Osteocyte (in vitro differentiated cells): ENCODE measurements around the gene PSMD14. TPM values are rescaled to one million over a fixed set of nuclear protein-coding genes. Genes with fewer than 3 reads are reported as not detected.

Source experiments
- DNase-seq: peaks from one replicate; pipeline ENCODE4 v3.0.0; 2021; ENCODE audit warnings: mixed read lengths; ENCODE audit not compliant: unreplicated experiment; ENCODE audit errors: extremely low spot score
- H3K27ac Mint-ChIP-seq: one replicate; pipeline ENCODE4 v1.8.0; 2021; ENCODE audit warnings: mild to moderate bottlenecking, mixed read lengths; ENCODE audit not compliant: unreplicated experiment
- H3K27me3 Mint-ChIP-seq: one replicate; pipeline ENCODE4 v1.8.0; 2021; ENCODE audit warnings: mixed read lengths; ENCODE audit not compliant: unreplicated experiment
- H3K36me3 Mint-ChIP-seq: one replicate; pipeline ENCODE4 v1.8.0; 2021; ENCODE audit warnings: mixed read lengths; ENCODE audit not compliant: unreplicated experiment
- H3K4me1 Mint-ChIP-seq: one replicate; pipeline ENCODE4 v1.8.0; 2021; ENCODE audit warnings: mixed read lengths; ENCODE audit not compliant: unreplicated experiment
- H3K4me3 Mint-ChIP-seq: one replicate; pipeline ENCODE4 v1.8.0; 2021; ENCODE audit warnings: mild to moderate bottlenecking, moderate library complexity, mixed read lengths; ENCODE audit not compliant: unreplicated experiment
- H3K9me3 Mint-ChIP-seq: one replicate; pipeline ENCODE4 v1.8.0; 2021; ENCODE audit warnings: mixed read lengths; ENCODE audit not compliant: unreplicated experiment
- total RNA-seq: library from RNA; stranded (reverse); gene quantifications from 2 replicates; pipeline ENCODE4 v1.2.1, GENCODE V29; 2021
- TF ChIP-seq, protein P1 (sequence below): fragments of 200-600 bp; sonication (generic); IDR thresholded peaks from 2 replicates; pipeline ENCODE4 v1.5.0; 2021; ENCODE audit warnings: antibody characterized with exemption, mild to moderate bottlenecking, moderate library complexity

PSMD14 gene
- total RNA-seq, 1 donor from 2014 or later = 38.7 TPM

DNA sequence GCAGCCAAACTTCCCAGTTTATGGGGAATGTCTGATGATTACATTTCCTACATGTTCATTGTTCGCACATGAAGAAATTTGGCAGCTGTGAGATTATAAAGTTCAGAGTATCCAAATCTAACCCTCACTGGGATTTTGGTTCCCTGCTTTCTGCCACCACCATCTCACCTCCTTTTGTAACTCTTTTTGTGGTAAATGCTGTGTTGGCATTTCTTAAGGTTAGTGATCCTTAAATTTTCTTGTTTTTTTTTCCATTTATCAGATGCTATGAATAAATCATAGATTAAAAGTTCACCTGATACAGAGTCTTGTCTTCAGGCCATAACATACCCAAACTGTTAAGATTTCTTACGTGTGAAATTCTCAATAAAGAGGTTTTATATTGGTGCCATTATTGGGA lies 99.4 kb downstream of the PSMD14 start:
- Mint-ChIP-seq H3K27ac (no peak overlapping the region), H3K36me3 (peaks cover 18% of the 10 kb centered on the region), H3K4me1 (peaks cover 4% of the 10 kb centered on the region), H3K4me3 (no peak overlapping the region), H3K9me3 (no peaks in the 10 kb centered on the region), H3K27me3 (no peaks in the 10 kb centered on the region)
- DNase-seq = no peak
- TF ChIP-seq, protein P1, sequence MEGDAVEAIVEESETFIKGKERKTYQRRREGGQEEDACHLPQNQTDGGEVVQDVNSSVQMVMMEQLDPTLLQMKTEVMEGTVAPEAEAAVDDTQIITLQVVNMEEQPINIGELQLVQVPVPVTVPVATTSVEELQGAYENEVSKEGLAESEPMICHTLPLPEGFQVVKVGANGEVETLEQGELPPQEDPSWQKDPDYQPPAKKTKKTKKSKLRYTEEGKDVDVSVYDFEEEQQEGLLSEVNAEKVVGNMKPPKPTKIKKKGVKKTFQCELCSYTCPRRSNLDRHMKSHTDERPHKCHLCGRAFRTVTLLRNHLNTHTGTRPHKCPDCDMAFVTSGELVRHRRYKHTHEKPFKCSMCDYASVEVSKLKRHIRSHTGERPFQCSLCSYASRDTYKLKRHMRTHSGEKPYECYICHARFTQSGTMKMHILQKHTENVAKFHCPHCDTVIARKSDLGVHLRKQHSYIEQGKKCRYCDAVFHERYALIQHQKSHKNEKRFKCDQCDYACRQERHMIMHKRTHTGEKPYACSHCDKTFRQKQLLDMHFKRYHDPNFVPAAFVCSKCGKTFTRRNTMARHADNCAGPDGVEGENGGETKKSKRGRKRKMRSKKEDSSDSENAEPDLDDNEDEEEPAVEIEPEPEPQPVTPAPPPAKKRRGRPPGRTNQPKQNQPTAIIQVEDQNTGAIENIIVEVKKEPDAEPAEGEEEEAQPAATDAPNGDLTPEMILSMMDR = no peak

DNA sequence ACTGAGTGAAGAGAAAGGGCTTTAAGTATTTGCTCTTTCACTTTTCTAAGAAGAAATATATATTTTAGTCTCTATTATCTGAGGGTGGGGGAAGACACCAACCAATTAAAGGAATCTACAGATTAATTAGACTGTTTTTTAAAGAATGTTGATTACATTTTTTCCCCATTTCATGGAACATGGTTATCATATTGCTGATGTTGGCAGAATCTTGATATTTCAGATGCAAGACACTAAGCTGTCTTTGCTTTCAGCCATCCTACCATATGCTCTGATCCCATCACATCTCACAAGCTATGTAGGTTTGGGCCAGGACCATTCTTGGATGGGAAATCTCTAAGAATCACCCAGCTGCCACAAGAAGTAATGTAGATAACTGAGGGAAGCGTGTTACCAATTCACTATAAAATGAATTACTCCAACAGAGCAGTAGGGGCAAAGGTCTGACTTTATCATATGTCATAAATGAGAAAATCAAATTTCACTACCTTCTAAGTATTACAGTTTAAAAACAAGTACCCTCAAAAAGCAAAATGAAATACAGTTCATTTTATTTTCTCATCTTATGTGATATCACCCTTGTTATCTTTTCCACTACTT lies 101.2 kb downstream of the PSMD14 start:
- Mint-ChIP-seq H3K4me3 (no peak overlapping the region), H3K27me3 (no peaks in the 10 kb centered on the region), H3K4me1 (peaks cover 9% of the 10 kb centered on the region), H3K9me3 (no peaks in the 10 kb centered on the region), H3K27ac (no peak overlapping the region), H3K36me3 (peaks cover 12% of the 10 kb centered on the region)
- TF ChIP-seq, protein P1 = no peak
- DNase-seq = no peak

DNA sequence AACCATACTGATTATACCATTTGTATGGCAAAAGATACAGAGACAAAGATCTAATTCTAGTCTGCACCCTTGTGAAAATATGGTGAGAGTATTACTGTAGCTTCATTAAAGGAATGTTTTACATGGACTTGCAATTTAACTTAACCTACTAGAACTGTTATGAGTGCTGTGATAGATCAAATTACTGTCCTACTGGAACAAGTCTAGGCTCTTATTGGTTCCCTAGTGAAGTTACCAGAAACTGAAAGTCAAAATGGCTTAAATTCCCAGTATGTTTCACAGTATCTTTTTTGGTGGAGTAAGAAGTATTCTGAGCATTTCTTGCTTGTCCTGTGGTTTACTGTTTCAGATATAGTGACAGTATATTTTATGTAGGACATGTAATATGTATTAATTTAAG lies 104.1 kb downstream of the PSMD14 start:
- no peak for DNase-seq
- TF ChIP-seq, protein P1 = no peak
- Mint-ChIP-seq H3K36me3 (peaks cover 13% of the 10 kb centered on the region), H3K27ac (no peak overlapping the region), H3K4me1 (peaks cover 32% of the 10 kb centered on the region), H3K9me3 (no peaks in the 10 kb centered on the region), H3K4me3 (no peak overlapping the region), H3K27me3 (peaks cover 26% of the 10 kb centered on the region)

DNA sequence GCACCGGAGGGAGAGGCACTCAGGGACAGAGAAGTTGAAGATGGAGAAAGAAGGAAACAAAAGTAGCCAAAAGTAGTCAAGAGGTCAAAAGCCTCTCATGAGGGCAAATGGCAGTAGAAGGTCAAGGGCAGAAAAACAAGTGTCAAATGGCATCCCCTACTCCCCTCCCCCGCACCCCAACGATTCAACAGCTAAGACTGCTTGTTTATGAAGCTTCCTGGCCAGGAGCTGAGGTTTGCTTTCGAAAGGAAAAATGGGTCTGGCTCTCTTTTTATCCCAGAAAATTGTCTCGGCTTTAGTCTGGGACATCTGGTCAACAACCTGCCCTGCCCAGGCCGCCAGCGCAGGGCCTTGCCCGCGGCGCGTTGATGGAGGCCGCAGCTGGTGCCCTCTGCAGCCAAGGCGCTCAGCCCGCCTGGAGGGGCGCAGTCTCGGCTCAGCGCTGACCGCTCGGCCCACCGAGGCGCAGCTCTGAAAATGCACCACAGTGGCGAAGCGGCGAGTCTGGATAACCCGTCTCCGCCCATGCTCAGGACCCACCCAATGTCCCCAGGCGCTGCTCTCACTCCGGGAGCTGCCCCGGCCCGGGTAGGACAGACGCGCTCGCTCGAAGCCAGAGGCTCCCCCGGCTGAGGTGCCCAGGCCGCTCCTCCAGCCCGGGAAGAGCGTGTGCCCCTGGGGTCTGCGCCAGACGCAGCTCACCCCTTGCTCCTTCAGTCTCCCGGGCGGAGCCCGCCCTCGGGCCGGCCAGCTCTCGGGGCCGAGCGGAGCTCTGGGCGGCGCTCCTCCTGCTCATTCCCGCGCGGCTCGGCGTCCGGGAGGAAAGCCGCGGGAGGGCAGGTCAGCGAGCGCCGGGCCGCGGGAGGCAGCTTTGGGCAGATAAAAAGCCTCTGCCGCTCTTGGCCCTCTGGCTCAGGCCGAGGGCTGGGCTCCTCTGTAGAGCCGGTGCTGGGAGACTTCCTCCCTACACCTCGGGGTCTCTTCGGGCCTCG lies 106.1 kb downstream of the PSMD14 start:
- Mint-ChIP-seq H3K36me3 (peaks cover 12% of the 10 kb centered on the region), H3K4me1 (peaks cover 49% of the 10 kb centered on the region), H3K9me3 (no peaks in the 10 kb centered on the region), H3K27ac (no peak overlapping the region), H3K4me3 (peak overlapping the region; percentile 69), H3K27me3 (peaks cover 44% of the 10 kb centered on the region)
- DNase-seq = no peak
- TF ChIP-seq, protein P1 = peak; percentile 30
